ENCODE results near the gene CD99L2.

CD99L2 gene

GRCh38 chrX:150898343-150899190 lies at the start of gene CD99L2:
Gene CD99L2 (minus strand): TSS chrX:150898668. CDS start chrX:150898588, 80 bp downstream.
- no peak for TF ChIP-seq CTCF (conservative IDR thresholded peaks at IDR 0.05; ENCODE audit: low read depth, low read length)
- peak; percentile 87 for DNase-seq (ENCODE audit: low read depth)
- H3K4me3 ChIP-seq (ENCODE audit: low read depth, low read length): peak within 1 kb of the TSS; percentile 67

GRCh38 chrX:150944233-150944632 lies 45.8 kb upstream of the CD99L2 start:
- TF ChIP-seq CTCF (conservative IDR thresholded peaks at IDR 0.05; ENCODE audit: low read depth, low read length): no peak
- no peak overlapping the region for H3K4me3 ChIP-seq (ENCODE audit: low read depth, low read length)
- DNase-seq (ENCODE audit: low read depth): no peak

GRCh38 chrX:150942942-150943594 lies 44.6 kb upstream of the CD99L2 start:
- no peak for TF ChIP-seq CTCF (conservative IDR thresholded peaks at IDR 0.05; ENCODE audit: low read depth, low read length)
- H3K4me3 ChIP-seq (ENCODE audit: low read depth, low read length): no peak overlapping the region
- DNase-seq (ENCODE audit: low read depth): peak; percentile 1

GRCh38 chrX:150941580-150941979 lies 43.1 kb upstream of the CD99L2 start:
- DNase-seq (ENCODE audit: low read depth): no peak

GRCh38 chrX:150940844-150941495 lies 42.5 kb upstream of the CD99L2 start:
- TF ChIP-seq CTCF (conservative IDR thresholded peaks at IDR 0.05; ENCODE audit: low read depth, low read length): no peak
- no peak overlapping the region for H3K4me3 ChIP-seq (ENCODE audit: low read depth, low read length)
- DNase-seq (ENCODE audit: low read depth): no peak

More at GRCh38 chrX:150941580-150941979, 43.1 kb upstream of the CD99L2 start:
- H3K4me3 ChIP-seq (ENCODE audit: low read depth, low read length): no peak overlapping the region
- no peak for TF ChIP-seq CTCF (conservative IDR thresholded peaks at IDR 0.05; ENCODE audit: low read depth, low read length)

- DNase-seq (ENCODE audit: low read depth): peak; percentile 1
- H3K4me3 ChIP-seq (ENCODE audit: low read depth, low read length): no peak overlapping the region
- no peak for TF ChIP-seq CTCF (conservative IDR thresholded peaks at IDR 0.05; ENCODE audit: low read depth, low read length)
Measured at GRCh38 chrX:150936556-150936955, 38.1 kb upstream of the CD99L2 start.
